T-helper 1 cell (primary cell): ENCODE data around the gene ADAMTS14.

ENCODE experiments used
- DNase-seq, 5 donors: peaks; one replicate each; pipeline ENCODE4 v3.0.0-alpha.2; 2012 to 2020

ADAMTS14 gene

DNA sequence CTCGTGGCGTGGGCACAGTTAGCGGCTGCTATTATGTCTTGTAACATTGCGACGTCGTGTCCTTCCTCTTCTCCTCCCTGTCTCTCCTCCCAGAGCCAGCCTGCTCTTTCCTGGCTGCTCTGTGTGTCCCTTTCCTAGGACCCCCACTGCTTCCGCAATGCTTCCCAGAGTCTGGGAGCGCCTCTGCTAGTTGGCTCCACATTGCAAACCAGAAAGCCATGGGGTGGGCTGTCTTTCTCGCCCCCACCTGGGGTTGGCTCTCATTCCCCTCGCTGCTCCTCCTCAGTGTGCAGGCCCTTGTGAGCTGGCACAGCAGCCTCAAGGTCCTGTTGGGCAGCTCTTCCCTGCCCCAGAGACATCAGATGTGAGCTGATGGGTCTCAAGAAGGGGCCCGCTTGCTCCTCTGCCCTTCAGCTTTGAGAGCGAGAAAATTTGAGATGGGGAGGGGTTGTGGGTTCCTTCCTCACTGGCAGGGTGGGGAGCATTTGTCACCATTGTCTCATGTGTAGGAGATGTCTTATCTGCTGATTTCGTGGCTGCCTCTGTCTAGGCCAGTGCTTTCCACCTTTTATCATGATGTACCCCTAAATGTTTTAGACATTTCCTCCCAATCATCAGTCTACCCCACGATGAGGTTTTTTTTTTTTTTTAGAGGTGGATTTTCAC is 3.3 kb downstream of the ADAMTS14 start:
- DNase-seq = no peak

DNA sequence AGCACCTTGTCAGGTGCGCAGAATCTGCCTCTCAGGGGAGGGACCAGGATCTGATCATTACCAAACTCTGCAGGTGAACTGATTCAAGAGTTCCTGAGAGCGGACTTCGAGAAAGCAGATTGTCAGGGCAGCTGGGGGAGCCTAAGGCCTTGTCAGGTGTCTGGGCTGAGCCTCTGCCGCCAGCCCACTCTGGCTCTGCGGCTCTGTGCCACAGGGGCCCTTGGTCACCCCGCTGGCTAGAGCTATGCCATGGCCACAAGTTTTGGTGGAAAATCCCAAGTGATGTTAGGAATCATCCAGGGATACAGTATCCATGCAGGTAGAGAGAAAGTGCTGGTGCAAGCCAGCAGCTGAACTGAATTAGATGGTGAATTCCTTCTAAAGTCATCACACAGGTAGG is 4.2 kb downstream of the ADAMTS14 start:
- no peak for DNase-seq

DNA sequence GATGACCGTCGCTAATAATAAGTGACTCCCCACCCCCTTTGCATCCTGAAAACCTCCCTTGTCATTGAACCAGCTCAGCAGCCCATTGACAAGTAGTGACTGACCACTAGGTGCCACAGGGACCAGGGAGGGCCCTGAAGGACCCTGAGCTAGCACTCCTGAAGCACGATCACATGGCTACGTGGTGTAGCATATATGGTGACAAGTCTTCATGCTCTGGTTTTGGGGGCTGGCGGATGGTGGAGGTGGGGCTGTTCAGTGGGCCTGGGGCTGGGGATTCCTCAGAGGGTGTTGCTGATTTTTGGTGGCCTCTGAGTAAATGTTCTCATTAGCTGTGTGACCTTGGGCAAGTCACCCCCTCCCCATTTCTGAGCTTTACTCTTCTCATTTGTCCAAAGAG is 4.7 kb downstream of the ADAMTS14 start:
- no peak for DNase-seq

DNA sequence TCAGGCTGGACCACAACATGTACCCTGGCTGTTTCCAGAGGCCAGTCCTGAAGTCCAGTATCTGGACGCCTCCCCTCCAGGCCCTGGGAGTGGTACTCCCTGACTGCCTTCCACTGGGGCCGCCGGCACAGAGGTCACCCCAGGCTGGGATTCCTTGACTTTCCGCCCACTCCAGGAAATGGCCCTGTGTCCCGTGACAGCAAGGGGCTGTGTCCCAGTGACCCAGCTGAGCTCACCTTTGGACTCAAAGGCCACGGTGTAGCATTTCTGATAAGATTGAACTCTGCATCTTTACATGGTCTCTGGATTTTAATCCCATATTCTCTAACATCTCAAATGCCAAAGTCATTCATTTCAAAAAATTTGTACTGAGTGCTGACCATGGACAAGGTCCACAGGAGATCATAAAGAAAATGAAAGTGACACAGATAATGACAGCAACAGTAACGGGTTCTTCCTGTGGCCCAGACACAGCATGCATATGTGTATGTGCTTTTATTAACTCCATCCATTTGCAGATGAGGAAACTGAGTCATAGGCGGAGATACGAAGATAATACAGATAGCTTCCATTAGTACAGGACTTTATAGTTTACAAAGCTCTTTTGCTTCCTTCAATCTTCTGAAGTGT is 5.4 kb downstream of the ADAMTS14 start:
- DNase-seq = no peak

DNA sequence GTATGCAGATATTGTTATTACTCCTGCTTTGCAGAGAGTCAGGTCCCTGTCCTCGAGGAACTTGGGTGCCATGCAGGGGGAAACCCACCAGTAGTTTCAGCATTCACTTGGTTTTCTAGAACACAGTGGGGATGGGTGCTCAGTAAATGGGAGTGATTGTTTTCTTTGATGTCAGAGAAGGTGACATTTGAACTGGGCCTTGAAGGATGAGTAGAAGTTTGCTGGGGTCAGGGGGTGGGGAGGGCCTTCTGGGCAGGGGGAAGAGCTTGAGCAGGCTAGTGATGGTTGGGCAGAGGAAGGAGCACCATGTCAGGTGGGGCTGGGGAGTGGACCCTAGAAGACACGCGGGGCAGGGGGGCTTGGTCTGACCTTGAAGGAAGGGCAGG is 5.9 kb downstream of the ADAMTS14 start:
- DNase-seq = no peak

DNA sequence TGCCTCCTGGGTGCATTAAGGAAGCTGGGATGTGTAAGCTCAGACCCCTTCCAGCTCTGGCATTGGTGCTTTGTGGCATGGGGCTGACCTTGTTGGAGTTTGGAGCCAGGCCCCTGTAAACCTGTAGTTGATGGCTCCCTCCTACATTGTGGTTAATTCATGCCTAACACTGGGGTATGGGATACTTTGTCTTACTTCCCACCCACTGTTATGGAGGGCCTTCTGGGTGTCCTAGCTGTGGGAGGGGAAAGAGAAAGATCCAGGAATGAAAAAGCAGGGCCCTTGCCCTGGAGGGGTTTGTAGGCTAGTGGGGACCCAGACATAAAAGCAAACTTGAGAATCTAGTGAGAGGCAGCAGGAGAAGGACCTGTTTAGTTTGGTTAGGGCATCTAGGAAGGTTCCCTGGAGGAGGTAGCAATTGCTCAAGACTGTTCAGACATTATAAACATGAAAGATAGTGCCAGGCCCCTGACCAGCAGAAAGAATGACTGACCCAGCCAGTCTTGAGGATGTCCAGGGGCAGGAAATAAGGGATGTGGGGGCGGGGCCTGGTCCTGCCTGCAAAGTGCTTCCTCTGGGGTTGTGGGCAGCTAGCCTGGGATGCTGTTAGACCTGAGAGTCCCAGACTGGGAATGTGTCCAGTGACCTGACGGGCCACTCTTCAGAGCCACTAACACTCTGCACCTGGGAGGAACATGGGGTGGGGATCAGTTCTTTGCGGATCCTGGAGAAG is 6.6 kb downstream of the ADAMTS14 start:
- DNase-seq = no peak

DNA sequence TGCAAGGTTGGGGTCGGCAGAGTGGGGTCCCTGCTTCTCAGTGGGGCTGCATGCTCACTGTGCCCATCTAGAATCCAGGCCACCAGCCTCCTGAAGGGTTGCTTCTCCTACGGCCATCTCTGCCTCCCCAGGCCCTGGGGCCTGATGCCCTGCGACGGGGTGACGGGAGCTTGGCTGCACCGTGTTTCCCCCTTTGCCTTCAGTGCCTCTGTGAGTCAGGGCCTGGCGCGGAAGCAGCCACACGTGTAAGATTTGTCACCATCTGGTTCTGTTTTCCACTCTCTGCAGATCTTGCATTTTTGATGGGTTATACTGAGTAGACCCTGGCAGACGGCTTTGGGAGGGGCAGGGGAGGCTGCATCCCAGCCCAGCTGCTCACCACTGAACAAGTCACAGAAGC is 7.2 kb downstream of the ADAMTS14 start:
- DNase-seq = no peak

DNA sequence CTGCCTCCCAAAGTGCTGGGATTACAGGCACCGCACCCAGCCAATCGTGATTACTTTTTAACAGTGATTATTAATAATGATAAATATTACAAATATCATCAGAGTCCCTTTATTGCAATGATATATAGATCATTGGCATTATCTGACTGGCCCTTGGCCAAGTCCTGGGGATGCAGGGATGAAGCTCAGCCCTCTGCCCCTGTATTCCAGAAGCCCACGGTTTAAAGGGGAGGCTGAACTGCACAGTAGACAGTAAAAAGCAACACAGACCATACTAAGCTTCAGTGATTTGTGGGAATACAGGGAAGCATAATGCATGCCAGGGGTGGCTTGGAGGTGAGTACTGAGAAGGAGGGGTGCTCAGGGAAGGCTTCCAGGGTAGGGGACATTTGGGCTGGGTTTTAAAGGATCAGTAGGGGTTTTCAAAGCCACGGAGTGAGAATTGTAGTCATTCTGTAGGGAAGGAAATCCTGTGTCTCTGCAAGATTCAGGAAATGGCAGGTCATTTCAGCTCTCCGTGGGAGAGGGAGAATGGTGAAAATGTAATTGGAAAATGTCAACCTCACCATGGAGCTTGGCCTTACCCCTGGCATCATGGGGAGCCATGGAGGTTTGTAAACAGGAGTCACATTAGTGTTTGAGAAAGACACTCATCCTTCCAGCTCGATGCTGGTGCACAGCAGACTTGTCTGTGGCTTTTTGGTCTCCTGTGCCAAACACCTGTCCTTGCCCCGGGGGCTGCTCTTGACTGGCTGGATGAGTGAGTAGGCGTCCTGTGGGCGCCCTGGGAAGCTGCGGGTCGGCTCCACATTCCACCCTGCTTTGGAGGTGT is 8.8 kb downstream of the ADAMTS14 start:
- DNase-seq = no peak

DNA sequence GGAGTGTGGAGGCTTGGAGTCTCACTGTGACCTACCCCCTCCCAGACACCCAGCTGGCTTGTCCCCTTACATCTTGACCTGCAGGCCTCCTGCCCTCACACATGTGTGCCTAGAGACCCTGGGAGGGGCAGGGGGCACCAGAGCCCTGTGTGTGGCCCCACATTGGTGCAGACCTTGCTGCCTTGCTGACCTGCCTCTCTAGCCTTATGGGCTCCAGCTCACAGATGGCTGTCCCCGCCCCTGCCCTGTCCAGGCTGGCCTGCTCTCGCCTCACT is 9.4 kb downstream of the ADAMTS14 start:
- DNase-seq = no peak

DNA sequence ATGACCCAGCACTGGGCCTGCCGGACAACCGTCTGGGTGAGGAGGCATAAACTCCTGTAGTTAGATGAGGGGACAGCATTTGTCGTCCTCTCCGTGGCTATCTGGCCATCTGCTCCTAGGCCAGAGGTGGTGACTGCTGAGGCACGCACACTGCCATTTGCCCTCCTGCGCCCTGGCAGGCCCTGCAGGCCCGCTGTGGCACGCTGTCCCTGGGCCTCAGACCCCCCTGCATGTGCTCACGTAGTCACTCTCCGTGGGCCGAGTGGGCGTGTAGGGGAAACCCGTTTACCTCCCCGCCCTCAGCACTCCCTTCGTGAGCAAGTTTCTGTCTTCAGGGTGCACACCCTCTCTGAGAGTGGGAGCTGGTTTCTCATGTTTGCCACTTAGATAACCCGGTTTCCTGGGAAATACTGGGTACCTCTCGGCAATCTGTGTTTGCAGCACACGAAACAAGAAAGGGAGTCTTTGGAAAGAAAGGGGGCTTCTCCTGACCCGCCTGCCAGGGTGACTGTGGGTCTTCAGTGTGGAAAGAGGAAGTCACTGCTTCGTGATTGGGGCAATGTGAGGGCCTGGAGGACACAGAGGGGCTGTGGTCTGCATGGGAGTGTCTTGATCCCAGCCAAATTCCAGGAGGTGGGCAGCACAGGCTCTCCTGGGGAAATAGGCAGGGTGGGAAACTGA is 10.8 kb downstream of the ADAMTS14 start:
- DNase-seq = no peak

DNA sequence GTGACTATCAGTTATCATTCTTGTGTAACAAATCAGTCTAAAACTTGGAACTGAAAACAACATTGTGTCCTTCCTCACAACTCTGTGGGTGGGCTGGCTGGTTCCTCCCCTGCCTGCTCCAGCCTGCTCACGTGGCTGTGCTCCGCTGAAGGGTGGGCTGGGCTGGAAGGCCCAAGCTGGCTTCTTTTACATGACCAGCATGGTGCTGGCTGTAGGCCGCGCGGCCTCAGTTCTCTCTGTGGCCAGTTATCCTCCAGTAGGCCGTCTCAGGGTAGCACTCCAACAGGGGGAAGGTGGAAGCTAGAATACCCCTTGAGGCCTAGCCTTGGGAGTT is 11.3 kb downstream of the ADAMTS14 start:
- no peak for DNase-seq

DNA sequence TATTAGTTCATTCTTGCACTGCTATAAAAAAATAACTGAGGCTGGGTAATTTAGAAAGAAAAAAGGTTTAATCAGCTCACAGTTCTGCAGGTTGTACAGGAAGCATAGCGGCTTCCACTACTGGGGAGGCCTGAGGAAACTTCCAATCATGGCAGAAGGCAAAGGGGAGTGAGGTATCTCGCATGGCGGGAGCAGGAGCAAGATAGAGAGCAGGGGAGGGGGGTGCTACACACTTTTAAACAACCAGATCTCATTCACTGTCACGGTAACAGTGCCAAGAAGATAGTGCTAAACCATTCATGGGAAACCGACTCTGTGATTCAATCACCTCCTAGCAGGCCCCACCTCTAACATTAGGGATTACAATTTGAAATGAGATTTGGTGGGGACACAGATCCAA is 11.6 kb downstream of the ADAMTS14 start:
- no peak for DNase-seq

DNA sequence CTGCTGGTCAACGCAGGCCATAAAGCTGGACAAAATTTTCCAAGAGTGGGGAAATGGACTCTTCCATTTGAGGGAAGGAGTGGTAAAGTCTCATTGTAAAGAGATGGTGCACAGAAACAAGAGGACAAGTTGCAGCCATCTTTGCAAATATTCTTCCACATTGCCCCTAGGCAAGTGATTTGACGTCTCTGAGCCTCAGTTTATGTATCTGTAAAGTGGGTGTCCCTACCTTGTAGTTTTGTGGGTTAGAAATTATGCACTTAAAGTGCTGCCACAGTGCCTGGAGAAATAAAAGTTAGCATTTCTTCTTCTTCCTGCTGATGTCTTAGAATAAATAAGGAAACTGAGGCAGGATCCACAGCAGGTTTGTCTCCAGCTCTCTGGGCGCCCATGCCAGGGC is 12.1 kb downstream of the ADAMTS14 start:
- DNase-seq = no peak

DNA sequence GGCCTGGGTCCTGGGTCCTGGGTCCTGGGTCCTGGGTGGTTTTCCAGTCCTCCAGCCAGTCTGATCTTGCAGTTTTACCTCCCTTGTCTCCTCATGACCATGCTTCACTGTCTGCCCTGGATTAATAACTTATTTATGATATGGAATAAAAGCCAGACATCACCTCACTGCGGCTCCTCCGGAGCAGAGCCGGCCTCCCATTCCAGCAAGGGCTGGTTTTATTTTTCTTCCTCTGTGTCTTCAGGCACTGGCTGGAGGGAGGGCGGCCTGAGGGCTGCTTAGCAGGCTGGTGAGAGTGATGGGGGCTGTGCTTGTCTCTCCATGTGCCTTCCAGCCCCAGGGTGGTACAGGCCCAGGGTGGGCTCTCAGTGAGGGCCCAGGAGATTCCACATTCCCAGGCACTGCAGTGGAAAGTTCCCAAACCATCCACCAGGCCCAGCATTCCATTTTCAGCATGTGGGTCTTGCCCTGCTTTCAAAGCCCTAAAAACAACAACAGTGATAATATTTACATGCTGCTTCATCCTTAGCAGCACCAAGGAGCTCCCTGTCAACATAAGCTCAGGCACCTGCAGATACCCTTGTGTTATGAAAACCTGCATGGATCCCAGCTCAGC is 12.6 kb downstream of the ADAMTS14 start:
- DNase-seq = no peak

DNA sequence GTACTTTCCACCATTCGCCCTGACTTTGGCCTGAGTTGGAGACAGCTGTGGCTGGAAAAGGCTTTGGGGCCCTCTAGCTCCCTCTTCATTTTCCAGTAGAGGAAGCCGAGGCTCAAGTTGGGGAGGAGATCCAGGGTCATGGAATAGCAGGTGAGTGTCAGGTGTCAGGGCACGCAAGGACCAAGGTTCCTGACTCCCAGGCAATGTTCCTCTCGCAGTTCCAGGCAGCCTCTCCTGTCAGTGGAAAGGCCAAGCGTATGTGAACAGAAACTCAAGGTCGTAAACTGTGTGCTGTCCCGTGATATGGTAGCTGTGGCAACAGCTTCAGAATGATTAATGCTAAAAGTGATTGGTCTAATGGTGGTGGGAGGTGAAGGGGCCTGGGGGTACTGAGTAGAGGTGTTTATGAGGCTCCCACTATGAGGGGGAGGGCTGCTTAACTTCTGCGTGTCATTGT is 13.2 kb downstream of the ADAMTS14 start:
- no peak for DNase-seq

DNA sequence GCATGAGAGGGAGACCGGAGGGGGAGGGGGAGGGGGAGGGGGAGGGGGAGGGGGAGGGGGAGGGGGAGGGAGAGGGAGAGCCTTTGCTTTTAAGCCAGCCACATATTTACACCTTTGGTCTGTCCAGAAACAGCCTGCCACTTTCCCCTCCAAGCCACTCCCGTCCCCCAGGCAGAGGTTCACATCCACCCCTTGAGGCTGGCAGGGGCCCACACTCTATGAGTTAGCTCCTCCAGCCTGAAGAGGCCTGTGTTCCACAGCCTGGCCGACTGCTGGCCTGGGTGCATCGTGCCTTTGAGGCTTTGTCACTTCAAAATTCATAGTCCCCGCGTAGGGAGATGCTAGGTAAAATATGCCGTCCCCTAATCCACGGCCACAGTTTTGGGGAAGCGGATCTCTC is 16.5 kb downstream of the ADAMTS14 start:
- no peak for DNase-seq

DNA sequence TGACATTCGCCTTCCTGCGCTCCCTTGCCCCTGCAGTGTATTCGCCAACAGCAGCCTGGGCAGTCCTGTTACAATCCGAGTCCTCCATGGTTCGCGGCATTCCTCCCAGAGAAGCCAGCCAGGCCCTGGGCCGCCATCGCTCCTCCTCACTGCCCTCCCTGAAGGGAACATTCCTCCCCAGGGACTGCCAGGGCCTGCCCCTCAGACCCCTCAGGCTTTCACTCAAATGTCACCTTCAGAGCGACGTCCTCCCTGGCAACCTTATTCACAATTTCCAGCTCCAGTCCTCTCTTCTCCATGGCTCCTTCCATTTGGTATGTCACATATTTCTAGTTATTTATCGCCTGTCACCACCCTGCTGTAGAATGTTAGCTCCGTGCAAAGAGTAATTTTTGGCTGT is 17.4 kb downstream of the ADAMTS14 start:
- DNase-seq = no peak

DNA sequence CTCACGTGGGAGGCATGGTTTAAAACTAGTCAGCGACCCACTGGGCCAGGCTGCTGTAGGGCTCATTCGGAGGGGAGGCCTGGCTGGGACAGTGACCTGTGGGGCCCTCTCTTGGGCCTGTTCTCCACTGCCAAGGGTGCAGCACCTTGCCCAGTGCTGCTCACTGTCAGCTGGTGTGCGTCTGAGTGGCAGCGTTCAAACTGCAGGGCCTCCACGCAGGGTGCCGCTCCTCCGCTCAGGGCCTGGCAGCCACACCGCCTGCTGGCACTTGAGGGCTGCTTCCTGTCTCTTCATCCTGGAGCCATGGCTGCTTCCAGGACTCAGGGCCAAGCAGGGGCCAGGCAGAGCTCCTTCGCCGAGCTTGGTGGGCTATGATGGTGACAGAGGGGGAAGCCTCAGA is 18.3 kb downstream of the ADAMTS14 start:
- no peak for DNase-seq

DNA sequence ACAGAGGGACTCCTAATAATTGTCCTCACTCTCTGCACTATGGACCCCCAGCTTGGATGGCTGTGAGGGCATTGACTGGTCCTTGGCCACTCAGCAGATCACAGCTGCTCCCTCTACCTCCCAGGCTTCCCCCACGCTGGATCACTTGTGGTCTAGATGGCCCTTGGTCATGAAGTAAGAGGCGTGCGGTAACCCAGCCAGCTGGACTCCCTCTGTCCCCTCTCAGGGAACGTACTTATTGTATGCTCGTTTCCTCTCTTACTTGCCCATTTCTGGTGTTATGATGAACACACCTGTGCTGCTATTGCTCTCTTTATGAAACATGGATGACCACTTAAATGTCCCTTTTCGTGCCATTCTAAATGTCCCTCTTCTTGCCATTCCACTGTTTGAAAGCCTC is 19.3 kb downstream of the ADAMTS14 start:
- DNase-seq = no peak

DNA sequence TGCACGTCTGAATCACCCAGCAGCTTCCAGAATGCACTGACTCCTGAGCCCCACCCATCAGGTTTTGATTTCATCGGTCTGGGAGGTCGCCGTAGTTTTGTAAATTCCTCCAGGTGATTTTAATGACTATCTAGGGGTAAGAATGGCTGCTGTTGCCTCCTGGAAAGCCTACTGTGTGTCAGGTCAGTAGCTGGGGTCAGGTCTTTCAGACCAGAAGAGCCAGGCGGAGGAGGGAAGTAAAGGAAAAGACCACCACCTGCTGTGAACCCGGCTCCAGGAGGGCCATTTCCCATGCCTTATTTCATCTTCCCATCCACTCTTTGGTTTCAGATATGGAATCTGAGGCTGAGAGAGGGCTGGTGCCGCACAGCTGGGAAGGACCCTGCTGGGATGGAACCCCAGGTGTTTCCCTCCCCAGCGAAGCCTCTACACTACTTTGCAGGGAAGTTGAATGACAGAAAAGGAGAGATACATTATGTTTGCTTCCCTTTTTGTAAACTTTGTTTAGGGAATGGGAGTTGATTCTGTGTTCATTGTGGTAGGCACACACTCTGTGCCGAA is 19.8 kb downstream of the ADAMTS14 start:
- no peak for DNase-seq

DNA sequence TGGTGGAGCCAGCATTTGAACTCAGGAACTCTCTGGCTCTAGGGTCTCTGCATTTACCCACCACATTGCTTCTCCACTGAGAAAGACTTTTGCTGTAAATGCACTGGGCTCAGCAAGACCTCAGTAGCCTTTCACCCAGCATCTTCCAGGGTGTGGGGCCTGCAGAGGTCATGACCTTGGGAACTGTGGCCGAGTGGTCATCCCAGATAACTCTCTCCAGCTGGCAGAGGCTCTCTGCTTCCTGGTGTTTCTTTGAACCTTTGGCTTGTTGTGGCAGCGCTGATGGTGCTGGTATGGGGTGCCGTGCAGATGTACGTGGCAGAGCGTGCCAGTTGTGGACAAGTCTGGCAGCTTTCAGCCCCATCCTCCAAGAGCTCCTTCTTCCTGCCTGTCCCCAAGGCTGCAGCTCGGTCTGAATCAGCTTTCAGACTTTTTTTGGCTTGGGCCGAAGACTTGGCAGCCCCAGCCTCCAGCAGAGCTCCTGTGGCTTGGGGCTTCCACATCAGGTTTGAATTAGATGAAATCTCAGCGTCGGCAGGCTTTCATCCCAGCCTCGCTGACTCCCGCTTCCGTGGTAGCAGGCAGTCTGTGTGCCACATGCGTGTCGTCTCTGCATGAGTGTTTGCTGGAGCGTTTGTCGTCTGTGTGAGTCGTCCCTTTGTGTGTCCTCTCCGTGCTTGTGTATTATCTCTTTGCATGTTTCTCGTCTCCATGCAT is 21.5 kb downstream of the ADAMTS14 start:
- DNase-seq = no peak
